IPS DF 4.7 (cell line): ENCODE data around the gene ACOD1.
"Not testable (repeated sequence)": the region's sequence is repeated elsewhere in the genome, so short reads cannot be mapped to it uniquely, and the experiment has no call there.

Experiments
- DNase-seq: peaks from one replicate; pipeline ENCODE4 v3.0.0-alpha.2; 2013; ENCODE audit warnings: low spot score; ENCODE audit errors: extremely low read depth

Gene ACOD1

GRCh38 chr13:76953968-76954367 lies 5.7 kb downstream of the ACOD1 start:
- DNase-seq = no peak

GRCh38 chr13:76954538-76954937 lies 6.2 kb downstream of the ACOD1 start:
- no peak for DNase-seq

GRCh38 chr13:76955193-76955592 lies 6.9 kb downstream of the ACOD1 start:
- no peak for DNase-seq

GRCh38 chr13:76955661-76956060 lies 7.3 kb downstream of the ACOD1 start:
- DNase-seq = no peak

GRCh38 chr13:76958841-76959432 lies 10.6 kb downstream of the ACOD1 start:
- no peak for DNase-seq

GRCh38 chr13:76959734-76960133 lies 11.4 kb downstream of the ACOD1 start:
- DNase-seq = not testable (repeated sequence)

GRCh38 chr13:76965759-76966421 lies 17.6 kb downstream of the ACOD1 start:
- no peak for DNase-seq

- DNase-seq = no peak
These were observed 18.7 kb downstream of the ACOD1 start for GRCh38 chr13:76967031-76967430.

- no peak for DNase-seq
These were observed 19.7 kb downstream of the ACOD1 start for GRCh38 chr13:76968041-76968440.

GRCh38 chr13:76969488-76970365 lies 21.4 kb downstream of the ACOD1 start:
- DNase-seq = no peak

- no peak for DNase-seq
These were observed 22.9 kb downstream of the ACOD1 start for GRCh38 chr13:76971215-76971614.

- DNase-seq = no peak
These were observed 23.8 kb downstream of the ACOD1 start for GRCh38 chr13:76971851-76972829.

GRCh38 chr13:76973920-76974617 lies 25.8 kb downstream of the ACOD1 start:
- no peak for DNase-seq

GRCh38 chr13:76974618-76974975 lies 26.3 kb downstream of the ACOD1 start:
- no peak for DNase-seq

- DNase-seq = no peak
These were observed 27.6 kb downstream of the ACOD1 start for GRCh38 chr13:76975863-76976262.

GRCh38 chr13:76976490-76976889 lies 28.2 kb downstream of the ACOD1 start:
- DNase-seq = no peak

- no peak for DNase-seq
These were observed 28.6 kb downstream of the ACOD1 start for GRCh38 chr13:76976929-76977328.

GRCh38 chr13:76980075-76980718 lies 31.9 kb downstream of the ACOD1 start:
- DNase-seq = peak; percentile 56

- DNase-seq = no peak
These were observed 33.8 kb downstream of the ACOD1 start for GRCh38 chr13:76982061-76982460.

GRCh38 chr13:76983676-76984075 lies 35.4 kb downstream of the ACOD1 start:
- DNase-seq = no peak
